GM12892 (cell line): ENCODE measurements around the gene ZBTB2.

Source experiments
- DNase-seq: peaks from one replicate; pipeline ENCODE4 v3.0.0; 2011; ENCODE audit not compliant: insufficient read length
- FAIRE-seq: peaks from 2 replicates; lab custom pipeline; 2011; peaks lifted over from hg19 to GRCh38; lab: Jason Lieb, UNC
- POLR2A ChIP-seq: IDR thresholded peaks from 2 replicates; pipeline ENCODE4 v1.6.1; 2011; ENCODE audit warnings: low read depth, low read length, control low read depth
- POLR2AphosphoS5 ChIP-seq: IDR thresholded peaks from 2 replicates; pipeline ENCODE4 v1.6.1; 2011; ENCODE audit warnings: low read depth, low read length, control low read depth
- TAF1 ChIP-seq: IDR thresholded peaks from 2 replicates; pipeline ENCODE4 v1.6.1; 2011; ENCODE audit warnings: low read depth, mild to moderate bottlenecking, control low read depth, low read length, borderline replicate concordance

The ZBTB2 gene

GRCh38 chr6:151425561-151425960 is 34.2 kb upstream of the ZBTB2 start:
- FAIRE-seq (no peak), DNase-seq (no peak)
- TF ChIP-seq POLR2AphosphoS5 = no peak
- TF ChIP-seq POLR2A = no peak
- no peak for TF ChIP-seq TAF1

GRCh38 chr6:151422981-151423380 is 31.6 kb upstream of the ZBTB2 start:
- TF ChIP-seq POLR2AphosphoS5 (no peak), POLR2A (no peak), TAF1 (no peak)
- DNase-seq = no peak
- FAIRE-seq = no peak

GRCh38 chr6:151417477-151417876 is 26.1 kb upstream of the ZBTB2 start:
- TF ChIP-seq TAF1 (no peak), POLR2A (no peak), POLR2AphosphoS5 (no peak)
- DNase-seq = no peak
- no peak for FAIRE-seq

GRCh38 chr6:151414641-151415260 is 23.4 kb upstream of the ZBTB2 start:
- DNase-seq (no peak), FAIRE-seq (no peak)
- no peak for TF ChIP-seq POLR2AphosphoS5
- TF ChIP-seq POLR2A = no peak
- TF ChIP-seq TAF1 = no peak

GRCh38 chr6:151413372-151414145 is 22.2 kb upstream of the ZBTB2 start:
- DNase-seq (no peak), FAIRE-seq (no peak)
- TF ChIP-seq TAF1 (no peak), POLR2A (no peak), POLR2AphosphoS5 (no peak)

GRCh38 chr6:151412909-151413308 is 21.6 kb upstream of the ZBTB2 start:
- TF ChIP-seq POLR2AphosphoS5 = no peak
- TF ChIP-seq POLR2A = no peak
- no peak for TF ChIP-seq TAF1
- no peak for DNase-seq
- no peak for FAIRE-seq

GRCh38 chr6:151409679-151410078 is 18.3 kb upstream of the ZBTB2 start:
- no peak for TF ChIP-seq TAF1
- no peak for TF ChIP-seq POLR2A
- TF ChIP-seq POLR2AphosphoS5 = no peak
- DNase-seq (no peak), FAIRE-seq (no peak)

GRCh38 chr6:151409260-151409659 is 17.9 kb upstream of the ZBTB2 start:
- no peak for DNase-seq
- no peak for TF ChIP-seq POLR2AphosphoS5
- TF ChIP-seq TAF1 = no peak
- TF ChIP-seq POLR2A = no peak
- no peak for FAIRE-seq

- no peak for FAIRE-seq
- no peak for DNase-seq
- TF ChIP-seq POLR2AphosphoS5 = no peak
- TF ChIP-seq POLR2A = no peak
- TF ChIP-seq TAF1 = no peak
Observed at GRCh38 chr6:151408858-151409257, 17.5 kb upstream of the ZBTB2 start.

GRCh38 chr6:151403919-151404308 is 12.6 kb upstream of the ZBTB2 start:
- TF ChIP-seq TAF1 (no peak), POLR2AphosphoS5 (no peak), POLR2A (no peak)
- DNase-seq = no peak
- no peak for FAIRE-seq

- FAIRE-seq = no peak
- no peak for DNase-seq
- TF ChIP-seq TAF1 (no peak), POLR2A (no peak), POLR2AphosphoS5 (no peak)
Observed at GRCh38 chr6:151402228-151402627, 10.9 kb upstream of the ZBTB2 start.

GRCh38 chr6:151400473-151400872 is 9.1 kb upstream of the ZBTB2 start:
- TF ChIP-seq TAF1 = no peak
- no peak for TF ChIP-seq POLR2A
- TF ChIP-seq POLR2AphosphoS5 = no peak
- no peak for FAIRE-seq
- no peak for DNase-seq
